Inflammatory macrophage (primary cell): ENCODE results near the gene ARMC9.

Experiments used
- DNase-seq, 2 donors: peaks; one replicate each; pipeline ENCODE4 v3.0.0-alpha.2; 2020 to 2022

The ARMC9 gene

GRCh38 chr2:231384970-231385369 is 186.5 kb downstream of the ARMC9 start:
- no peak for DNase-seq

DNA sequence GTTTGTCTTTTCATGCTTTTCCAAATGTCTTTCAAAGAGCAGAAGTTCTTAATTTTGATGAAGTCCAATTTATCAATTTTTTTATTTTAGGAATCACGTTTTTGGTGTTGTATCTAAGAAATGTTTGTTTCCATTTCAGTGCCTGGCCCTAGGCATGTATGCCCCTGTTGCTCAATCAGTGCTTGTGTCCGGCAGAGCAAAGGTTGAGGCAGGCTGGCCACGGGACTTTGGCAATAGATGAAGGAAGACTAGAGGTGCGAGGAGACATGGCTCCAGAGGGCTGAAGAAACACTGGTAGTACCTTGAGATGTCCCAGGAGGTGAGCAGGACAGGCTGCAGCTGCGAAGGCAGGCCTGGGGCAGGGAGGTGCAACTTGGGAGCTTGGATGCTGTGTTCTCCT is 187.0 kb downstream of the ARMC9 start:
- no peak for DNase-seq

- DNase-seq: no peak
Observed at GRCh38 chr2:231386446-231386845, 188.0 kb downstream of the ARMC9 start.

GRCh38 chr2:231387904-231388724 is 189.7 kb downstream of the ARMC9 start:
- DNase-seq: peak; percentile 58 to 68

DNA sequence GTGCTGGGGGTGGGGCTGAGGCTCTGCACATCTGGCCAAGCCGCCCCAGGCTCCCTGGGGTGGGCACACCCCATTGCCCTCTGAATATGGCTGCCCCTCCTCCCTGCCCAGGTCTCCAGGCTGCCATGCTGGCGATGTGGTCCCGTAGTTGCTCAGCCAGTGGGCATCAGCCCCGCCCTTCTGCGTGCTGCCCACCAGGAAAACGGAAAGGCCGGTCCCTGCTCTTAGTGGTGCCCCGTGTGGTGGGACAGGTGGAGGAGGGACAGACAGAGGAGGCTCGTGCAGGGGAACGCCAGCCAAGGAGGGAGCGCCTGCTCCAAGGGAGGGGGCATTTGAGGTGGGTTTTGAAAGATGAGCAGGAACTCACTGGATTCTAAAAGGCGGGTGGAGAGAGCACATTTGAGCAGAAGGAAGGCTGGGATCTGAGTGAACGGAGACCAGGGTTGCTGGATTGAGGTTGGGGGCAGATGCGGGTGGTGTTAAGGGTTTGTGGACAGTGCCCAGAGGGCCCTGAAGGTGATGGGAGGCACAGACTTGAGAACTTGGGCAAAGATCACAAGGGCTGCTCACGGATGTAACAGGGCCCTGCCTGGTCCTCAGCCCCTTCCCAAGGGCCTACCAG is 190.4 kb downstream of the ARMC9 start:
- DNase-seq: no peak

DNA sequence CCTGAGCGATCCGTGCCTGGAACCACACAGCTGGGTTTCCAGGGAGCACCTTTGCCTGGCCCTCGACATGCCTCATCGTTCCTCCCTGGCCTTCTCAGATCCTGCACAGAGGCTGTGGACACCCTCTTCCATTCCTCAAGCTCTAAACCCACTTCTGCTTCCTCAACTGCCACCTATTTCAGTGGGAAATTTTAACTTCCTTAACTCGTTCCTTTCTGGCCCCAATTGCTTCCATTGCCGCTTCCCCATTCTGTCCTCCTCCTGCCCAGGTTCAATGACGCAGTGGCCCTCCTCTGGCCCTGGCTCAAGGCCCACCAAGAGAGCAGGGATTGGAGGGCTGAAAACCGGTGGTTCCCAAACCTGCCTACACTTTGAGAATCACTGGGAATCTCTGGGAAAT is 192.2 kb downstream of the ARMC9 start:
- DNase-seq: peak; percentile 48 to 55

DNA sequence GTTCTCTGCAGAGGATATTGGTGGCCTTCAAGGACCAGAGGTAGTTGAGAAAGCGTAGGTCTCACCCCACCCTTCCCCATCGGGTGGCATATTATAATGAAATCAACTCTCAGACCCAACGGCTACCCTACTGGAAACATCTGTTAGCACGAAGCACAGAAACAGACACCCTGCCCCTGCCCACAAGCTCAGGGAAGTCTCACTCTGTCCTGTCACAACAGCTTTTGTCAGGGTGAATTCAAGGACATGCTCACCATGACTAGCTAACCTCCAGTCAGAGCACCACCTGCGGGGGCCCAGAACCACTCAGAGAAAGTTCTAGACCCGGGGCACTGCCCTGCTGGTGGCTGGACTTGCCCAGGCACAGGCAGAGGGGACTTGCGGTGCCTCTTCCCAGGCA is 193.6 kb downstream of the ARMC9 start:
- DNase-seq: peak in 1 of 2 donors; percentile 13

DNA sequence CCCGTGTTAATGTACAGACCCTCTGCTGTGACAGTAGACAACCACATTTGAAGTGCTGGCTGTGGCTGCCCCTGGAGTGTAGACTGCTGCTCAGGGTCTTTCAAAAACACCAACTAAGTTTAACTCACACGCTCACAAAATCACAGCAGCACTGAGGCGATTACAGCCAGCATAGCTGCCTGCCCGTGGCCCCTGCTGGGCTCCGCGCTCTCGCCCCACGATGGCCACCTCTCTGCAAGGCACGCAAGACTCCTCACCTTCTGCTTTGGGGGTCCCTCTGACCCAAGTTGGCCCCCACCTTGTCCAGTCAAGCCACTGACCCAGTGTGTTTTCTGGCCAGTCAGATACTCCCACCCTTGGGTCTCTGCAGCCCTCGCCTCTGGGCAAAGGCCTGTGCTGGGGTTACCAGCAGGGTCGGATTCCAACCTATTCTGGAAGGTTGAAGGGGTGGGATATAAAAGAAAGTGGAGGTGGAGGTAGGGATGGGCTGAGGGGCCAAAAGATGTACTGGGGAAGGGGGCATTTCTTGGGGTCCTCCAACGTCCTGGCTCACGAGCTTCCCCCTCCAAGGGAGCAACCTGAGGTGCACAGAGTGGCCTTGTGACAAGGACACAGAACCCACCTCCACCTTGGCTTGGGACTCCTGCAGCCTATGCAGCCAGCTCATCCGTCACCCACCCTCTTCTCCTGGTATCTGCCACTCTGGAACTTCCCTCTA is 194.2 kb downstream of the ARMC9 start:
- DNase-seq: no peak

DNA sequence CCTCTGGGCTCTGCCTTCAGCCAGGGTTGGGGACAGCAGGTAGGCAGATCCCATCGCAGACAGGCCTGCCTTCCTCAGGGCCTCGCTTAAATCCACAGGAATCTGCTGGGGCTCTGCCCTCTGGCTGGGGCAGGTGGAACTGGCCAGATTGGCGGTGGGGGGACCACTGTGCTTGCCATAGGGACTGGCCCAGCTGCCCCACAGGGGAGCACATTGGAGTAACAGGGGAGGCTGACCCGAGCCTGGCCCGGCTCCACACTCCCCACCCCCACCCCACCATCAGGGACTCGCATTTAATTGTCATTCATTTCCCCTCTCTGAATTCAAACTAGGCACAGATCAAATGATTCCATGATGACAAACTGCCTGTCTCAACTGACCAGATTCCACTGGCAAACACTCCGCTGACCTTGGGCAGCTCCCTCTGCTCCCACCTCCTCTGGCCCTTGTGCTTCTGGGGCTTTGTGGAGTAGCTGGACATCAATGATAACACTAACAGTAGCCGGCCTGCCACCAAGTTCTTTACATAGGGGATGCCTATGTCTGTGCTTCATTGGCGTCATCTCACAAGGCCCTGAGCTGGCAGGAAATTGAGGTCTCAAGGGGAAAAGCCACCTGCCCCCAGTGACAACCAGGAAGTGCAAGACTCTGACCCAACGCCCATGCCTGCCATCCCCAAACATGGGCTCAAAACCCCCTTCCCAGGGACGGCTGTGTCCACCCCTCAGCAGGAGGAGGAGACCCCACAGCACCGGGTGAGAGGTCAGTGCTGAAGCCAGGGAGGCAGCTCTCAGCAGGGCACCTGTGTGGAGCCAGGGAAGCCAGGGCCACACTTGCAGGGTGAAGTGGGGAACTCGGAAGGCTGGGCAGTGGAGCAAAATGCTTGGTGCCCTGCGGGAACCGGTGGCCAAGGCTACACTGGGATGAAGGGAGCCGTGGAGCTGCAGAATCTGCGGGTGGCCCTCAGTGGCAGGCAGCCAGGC is 195.0 kb downstream of the ARMC9 start:
- no peak for DNase-seq

GRCh38 chr2:231394211-231395141 is 196.0 kb downstream of the ARMC9 start:
- DNase-seq: no peak

DNA sequence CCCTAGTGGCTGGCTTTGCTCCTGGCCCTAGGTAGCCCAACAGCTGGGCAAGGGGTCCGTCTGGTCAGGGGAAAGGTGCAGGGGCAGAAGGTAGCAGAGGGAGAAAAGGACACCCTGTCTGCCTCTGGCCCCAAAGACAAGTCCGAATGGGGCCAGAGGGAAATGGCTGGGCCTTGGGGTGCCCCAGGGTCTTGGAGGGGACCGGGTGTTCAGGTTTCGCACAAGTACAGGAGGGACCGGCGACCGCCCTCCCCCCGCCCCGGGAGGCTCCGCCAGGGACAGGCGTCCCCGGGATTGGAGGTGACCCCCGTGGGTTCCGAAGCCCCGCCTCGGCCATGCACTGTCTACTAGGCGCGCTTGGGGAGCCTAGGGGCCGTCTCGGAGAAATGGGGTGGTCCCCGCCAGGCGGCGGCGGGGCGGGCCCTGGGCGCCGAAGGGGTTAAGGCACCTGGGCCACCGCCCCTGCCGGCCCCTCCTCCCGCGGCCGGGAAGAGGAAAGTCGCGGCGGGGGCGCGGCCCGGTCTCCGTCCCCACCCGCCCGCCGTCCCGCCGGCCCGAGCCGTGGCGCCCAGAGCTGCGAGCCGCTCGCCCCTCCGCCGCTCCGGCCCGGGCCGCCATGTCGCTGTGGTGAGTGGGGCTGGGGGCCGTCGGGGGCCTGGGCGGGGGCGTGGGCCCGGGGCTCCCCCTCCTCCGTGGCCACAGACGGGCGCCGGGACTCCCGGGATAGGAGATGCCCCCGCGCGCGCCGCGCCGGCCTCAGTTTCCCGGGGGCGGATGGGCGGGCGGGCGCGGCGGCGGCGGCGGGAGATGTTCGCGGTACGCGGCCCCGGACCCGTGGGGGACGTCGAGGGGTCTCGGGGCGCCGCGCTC is 197.0 kb downstream of the ARMC9 start, which contains the start of gene B3GNT7:
Gene B3GNT7, plus strand, starts transcription at position 523 of the 870 bp plus-strand sequence. Its CDS starts 94 bp downstream, at position 617.
- no peak for DNase-seq

- DNase-seq: no peak
Observed at GRCh38 chr2:231396058-231396821, 197.8 kb downstream of the ARMC9 start.

GRCh38 chr2:231397011-231397927 is 198.8 kb downstream of the ARMC9 start:
- no peak for DNase-seq

DNA sequence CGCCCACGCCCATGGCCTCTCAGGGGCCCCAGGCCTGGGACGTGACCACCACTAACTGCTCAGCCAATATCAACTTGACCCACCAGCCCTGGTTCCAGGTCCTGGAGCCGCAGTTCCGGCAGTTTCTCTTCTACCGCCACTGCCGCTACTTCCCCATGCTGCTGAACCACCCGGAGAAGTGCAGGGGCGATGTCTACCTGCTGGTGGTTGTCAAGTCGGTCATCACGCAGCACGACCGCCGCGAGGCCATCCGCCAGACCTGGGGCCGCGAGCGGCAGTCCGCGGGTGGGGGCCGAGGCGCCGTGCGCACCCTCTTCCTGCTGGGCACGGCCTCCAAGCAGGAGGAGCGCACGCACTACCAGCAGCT is 199.5 kb downstream of the ARMC9 start:
- DNase-seq: no peak

GRCh38 chr2:231398585-231398984 is 200.2 kb downstream of the ARMC9 start:
- no peak for DNase-seq

DNA sequence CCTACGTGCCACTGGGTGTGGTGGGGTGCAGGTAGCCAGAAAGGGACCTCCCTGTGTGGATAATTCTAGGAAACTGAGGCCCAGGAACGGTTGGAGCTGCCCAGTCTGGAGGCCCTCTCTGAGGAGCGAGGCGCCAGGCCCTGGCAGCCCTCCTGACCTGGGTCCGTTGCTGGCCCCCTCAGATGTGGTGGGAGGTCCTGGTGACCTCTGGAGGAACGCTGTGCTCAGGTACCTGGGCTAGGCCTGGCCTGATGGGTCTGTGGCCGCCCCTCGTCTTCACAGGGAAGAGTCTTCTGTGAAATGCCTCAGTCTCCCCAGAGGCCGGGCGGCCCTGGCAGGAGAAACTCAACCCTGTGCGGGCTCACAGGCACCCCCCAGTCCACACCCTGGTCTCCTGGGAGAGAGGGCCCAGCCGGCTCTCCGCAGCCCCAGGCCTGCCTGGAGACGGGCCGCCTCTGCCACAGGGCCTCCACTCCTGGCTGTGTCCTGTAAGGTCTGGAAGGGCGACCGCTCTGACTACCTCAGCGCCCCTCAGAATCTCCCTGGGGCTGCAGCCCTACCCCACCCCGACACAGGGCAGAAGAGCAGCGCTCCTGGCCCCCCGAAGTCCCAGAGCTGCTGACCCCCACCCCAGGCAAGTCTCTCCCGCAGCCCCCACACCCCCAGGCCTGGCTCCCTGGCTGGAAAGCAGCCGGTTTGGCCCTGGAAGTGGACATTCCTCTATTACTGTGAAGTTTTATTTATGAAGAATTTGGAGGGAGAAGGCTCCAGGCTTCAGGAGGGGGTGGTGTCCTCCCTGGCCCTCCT is 200.8 kb downstream of the ARMC9 start:
- no peak for DNase-seq
